GM06990 (cell line): ENCODE measurements around the gene DCTN4.

ENCODE experiments used
- DNase-seq: peaks from one replicate; pipeline ENCODE4 v3.0.0-alpha.2; 2011; ENCODE audit not compliant: insufficient read length; ENCODE audit errors: extremely low read depth
- H3K27me3 ChIP-seq: replicated peaks from 2 replicates; pipeline ENCODE4 v1.6.0; 2011; ENCODE audit warnings: low read length; ENCODE audit not compliant: control insufficient read depth, insufficient read depth
- H3K36me3 ChIP-seq: 2 replicates; pipeline ENCODE4 v1.5.1; 2011; ENCODE audit warnings: low read length; ENCODE audit not compliant: control insufficient read depth, insufficient read depth
- H3K4me3 ChIP-seq: replicated peaks from 2 replicates; pipeline ENCODE4 v1.5.1; 2011; ENCODE audit warnings: low read depth, mild to moderate bottlenecking, control low read depth, low read length
- TF ChIP-seq, protein P1 (sequence below): IDR thresholded peaks from 2 replicates; pipeline ENCODE4 v1.5.1; 2011; ENCODE audit warnings: low read length, control low read depth, mild to moderate bottlenecking, inconsistent platforms; ENCODE audit not compliant: insufficient read depth, poor library complexity, severe bottlenecking

The DCTN4 gene

DNA sequence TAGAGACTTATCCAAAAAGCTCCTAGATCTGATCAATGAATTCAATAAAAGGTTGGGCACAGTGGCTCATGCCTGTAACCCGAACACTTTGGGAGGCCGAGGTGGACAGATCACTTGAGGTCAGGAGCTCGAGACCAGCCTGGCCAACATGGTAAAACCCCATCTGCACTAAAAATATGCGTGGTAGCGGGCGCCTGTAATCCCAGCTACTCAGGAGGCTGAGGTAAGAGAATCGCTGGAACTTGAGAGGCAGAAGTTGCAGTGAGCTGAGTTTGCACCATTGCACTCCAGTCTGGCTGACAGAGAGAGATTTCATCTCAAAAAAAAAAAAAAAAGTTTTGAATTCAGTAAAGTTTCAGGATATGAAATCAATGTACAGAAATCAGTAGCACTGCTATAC is 20.0 kb downstream of the DCTN4 start:
- Histone ChIP-seq H3K36me3 (peaks cover 1% of the 10 kb centered on the region), H3K4me3 (no peak overlapping the region), H3K27me3 (no peaks in the 10 kb centered on the region)
- TF ChIP-seq, protein P1, sequence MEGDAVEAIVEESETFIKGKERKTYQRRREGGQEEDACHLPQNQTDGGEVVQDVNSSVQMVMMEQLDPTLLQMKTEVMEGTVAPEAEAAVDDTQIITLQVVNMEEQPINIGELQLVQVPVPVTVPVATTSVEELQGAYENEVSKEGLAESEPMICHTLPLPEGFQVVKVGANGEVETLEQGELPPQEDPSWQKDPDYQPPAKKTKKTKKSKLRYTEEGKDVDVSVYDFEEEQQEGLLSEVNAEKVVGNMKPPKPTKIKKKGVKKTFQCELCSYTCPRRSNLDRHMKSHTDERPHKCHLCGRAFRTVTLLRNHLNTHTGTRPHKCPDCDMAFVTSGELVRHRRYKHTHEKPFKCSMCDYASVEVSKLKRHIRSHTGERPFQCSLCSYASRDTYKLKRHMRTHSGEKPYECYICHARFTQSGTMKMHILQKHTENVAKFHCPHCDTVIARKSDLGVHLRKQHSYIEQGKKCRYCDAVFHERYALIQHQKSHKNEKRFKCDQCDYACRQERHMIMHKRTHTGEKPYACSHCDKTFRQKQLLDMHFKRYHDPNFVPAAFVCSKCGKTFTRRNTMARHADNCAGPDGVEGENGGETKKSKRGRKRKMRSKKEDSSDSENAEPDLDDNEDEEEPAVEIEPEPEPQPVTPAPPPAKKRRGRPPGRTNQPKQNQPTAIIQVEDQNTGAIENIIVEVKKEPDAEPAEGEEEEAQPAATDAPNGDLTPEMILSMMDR, result no peak
- no peak for DNase-seq

DNA sequence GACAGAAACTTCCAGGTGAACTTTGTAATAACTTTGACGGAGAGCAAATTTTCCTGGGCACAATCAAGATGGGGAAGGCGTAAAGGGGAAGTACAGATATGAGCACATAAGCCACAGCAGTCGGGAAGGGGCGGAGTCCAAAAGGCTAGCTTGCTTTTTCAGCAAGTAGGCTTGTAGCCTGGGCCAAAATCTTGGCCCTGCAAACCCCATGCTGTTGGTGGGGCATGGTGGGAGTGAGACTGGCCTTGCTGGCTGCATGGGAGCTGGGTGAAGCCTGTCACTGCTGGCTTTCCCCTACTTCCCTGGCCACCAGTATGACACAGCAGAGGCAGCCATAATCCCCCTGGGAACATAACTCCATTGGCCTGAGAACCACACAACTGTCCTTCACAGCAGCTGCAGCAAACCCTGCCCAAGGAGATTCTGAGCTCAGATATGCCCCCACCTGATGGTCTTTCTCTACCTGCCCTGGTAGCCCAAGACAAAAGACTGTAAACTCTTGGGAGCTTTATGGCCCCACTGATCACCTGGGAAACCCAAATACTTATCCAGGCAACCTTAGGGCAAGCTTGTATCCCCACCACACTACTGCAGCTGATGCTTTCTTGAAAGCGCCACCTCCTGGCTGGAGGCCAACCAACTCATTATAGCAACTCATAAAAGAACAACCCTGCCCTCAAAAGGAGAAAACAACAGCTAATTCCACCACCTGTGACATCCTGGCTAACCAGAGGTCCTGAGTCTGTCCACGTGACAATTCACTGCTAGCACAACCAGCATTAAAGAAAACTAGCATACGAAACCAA is 24.0 kb downstream of the DCTN4 start:
- TF ChIP-seq, protein P1, result peak; percentile 47
- DNase-seq, result peak; percentile 52
- Histone ChIP-seq H3K36me3 (peaks cover 3% of the 10 kb centered on the region), H3K4me3 (no peak overlapping the region; the same call in 1 of the 2 replicates), H3K27me3 (no peaks in the 10 kb centered on the region)

DNA sequence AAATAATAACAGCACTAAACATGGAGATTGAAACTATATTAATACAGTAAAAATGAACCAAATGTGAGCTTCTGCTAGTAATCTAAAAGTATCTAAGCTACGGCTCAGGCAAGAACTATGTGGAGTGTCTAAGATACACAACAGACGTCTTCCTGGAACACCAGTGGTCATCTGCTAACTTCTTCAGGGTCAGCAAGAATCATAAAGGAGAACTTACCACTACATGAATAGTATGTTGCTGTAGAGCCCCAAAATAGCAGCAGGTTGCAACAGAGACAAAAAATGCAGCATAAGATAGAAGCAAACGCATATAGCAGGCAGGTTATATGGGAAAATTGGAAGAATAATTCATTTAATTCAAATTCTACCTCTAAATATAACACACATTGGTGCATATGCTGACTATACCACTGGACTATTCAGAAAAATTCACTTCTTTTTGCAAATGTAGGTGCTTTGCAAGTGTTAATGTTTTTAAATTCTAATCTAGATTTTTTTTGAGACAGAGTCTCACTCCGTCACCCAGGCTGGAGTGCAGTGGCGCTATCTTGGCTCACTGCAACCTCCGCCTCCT is 27.1 kb downstream of the DCTN4 start:
- TF ChIP-seq, protein P1, result no peak
- H3K36me3 ChIP-seq, result peaks cover 3% of the 10 kb centered on the region
- no peak overlapping the region for H3K4me3 ChIP-seq
- no peak for DNase-seq
- no peaks in the 10 kb centered on the region for H3K27me3 ChIP-seq

DNA sequence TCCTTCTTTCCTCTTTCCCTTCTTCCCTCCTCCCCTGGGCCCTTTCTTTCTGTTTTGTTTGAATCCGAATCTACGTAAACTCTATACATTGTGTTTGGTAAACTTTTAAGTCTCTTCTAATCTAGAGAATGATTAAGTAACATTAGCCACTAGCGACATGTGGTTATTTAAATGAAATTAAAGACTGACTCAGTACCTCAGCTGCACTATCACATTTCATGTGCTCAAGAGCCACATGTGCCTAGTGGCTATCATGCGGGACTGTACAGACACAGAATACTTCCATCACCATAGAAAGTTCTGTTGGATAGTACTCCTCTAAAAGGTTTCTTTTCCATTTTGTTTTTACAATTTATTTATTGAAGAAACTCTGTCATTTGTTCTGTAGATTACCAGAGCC is 29.0 kb downstream of the DCTN4 start:
- no peak for DNase-seq
- Histone ChIP-seq H3K27me3 (no peaks in the 10 kb centered on the region), H3K4me3 (no peak overlapping the region), H3K36me3 (peaks cover 6% of the 10 kb centered on the region)
- TF ChIP-seq, protein P1, result no peak

DNA sequence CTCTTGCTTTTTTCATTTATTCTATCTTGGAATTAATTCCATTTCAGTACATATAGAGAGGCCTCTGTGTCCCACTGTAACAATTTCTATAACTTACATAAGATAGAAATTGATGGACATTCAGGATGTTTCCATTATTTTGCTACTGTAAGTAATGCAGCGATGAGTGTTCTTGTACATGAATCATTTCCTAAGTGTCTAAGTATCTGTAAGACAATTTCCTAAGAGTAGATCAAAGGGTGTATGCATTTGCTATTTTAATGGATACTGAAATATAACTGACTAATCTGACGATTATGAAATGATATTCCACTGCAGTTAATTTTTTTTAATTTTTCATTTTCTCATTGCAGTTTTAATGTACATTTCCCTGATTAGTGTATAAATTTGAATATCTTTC is 35.0 kb downstream of the DCTN4 start:
- DNase-seq, result no peak
- Histone ChIP-seq H3K27me3 (no peaks in the 10 kb centered on the region), H3K4me3 (no peak overlapping the region), H3K36me3 (peaks cover 10% of the 10 kb centered on the region)
- TF ChIP-seq, protein P1, result no peak
